CD4-positive, CD25-positive, alpha-beta regulatory T cell (primary cell): ENCODE results near the gene TUBGCP5. TPM values are rescaled to one million over a fixed set of nuclear protein-coding genes. Genes with fewer than 3 reads are reported as not detected.

ENCODE experiments used
- ATAC-seq, 2 donors: fragments of 150-1000 bp; cut with Tn5 transposase; one replicate each; pipeline ENCODE4 v1.10.0; 2021; ENCODE audit warnings: low read depth in 2 of 2, moderate number of reproducible peaks in 2 of 2, moderate library complexity in 1 of 2
- DNase-seq, 3 donors: peaks; one replicate each; pipeline versions ENCODE4 v3.0.0 to v3.0.0-alpha.2; 2012 to 2022; ENCODE audit warnings: mixed read lengths in 1 of 3
- H3K27ac ChIP-seq: one replicate; pipeline ENCODE4 v1.7.0; 2013; ENCODE audit warnings: mild to moderate bottlenecking, low read length; ENCODE audit not compliant: insufficient read depth, poor library complexity, severe bottlenecking
- H3K27me3 ChIP-seq: one replicate; pipeline ENCODE4 v1.7.0; 2013; ENCODE audit warnings: low read length; ENCODE audit not compliant: control insufficient read depth, insufficient read depth
- H3K36me3 ChIP-seq: one replicate; pipeline ENCODE4 v1.7.0; 2013; ENCODE audit warnings: mild to moderate bottlenecking, low read length, moderate library complexity; ENCODE audit not compliant: control insufficient read depth, insufficient read depth
- H3K4me1 ChIP-seq: 2 replicates; pipeline ENCODE4 v1.7.0; 2013; ENCODE audit warnings: mild to moderate bottlenecking, low read length; ENCODE audit not compliant: insufficient read depth, control insufficient read depth, poor library complexity, severe bottlenecking
- H3K4me3 ChIP-seq: one replicate; pipeline ENCODE4 v1.7.0; 2013; ENCODE audit warnings: low read depth, mild to moderate bottlenecking, low read length, moderate library complexity
- H3K9me3 ChIP-seq, 2 experiments: 1 replicate in 1 of 2; 2 replicates in 1 of 2; pipeline ENCODE4 v1.7.0; 2013; ENCODE audit warnings: low read length in 2 of 2, mild to moderate bottlenecking in 1 of 2, moderate library complexity in 1 of 2; ENCODE audit not compliant: control insufficient read depth in 2 of 2
- H3K27ac Mint-ChIP-seq, 3 donors: one replicate each; pipeline ENCODE4 v1.8.0; 2020 to 2022; ENCODE audit warnings: mild to moderate bottlenecking in 3 of 3, mixed read lengths in 3 of 3, moderate library complexity in 2 of 3
- H3K27me3 Mint-ChIP-seq: one replicate; pipeline ENCODE4 v1.8.0; 2022; ENCODE audit warnings: mild to moderate bottlenecking, mixed read lengths
- H3K36me3 Mint-ChIP-seq: one replicate; pipeline ENCODE4 v1.8.0; 2020; ENCODE audit warnings: mixed read lengths
- H3K4me1 Mint-ChIP-seq, 4 donors: one replicate each; pipeline ENCODE4 v1.8.0; 2020 to 2022; ENCODE audit warnings: mixed read lengths in 4 of 4, mild to moderate bottlenecking in 1 of 4
- H3K4me3 Mint-ChIP-seq, 4 donors: one replicate each; pipeline ENCODE4 v1.8.0; 2020 to 2022; ENCODE audit warnings: mild to moderate bottlenecking in 4 of 4, mixed read lengths in 4 of 4, moderate library complexity in 3 of 4
- H3K9me3 Mint-ChIP-seq, 7 donors: one replicate each; pipeline ENCODE4 v1.8.0; 2020 to 2022; ENCODE audit warnings: mixed read lengths in 7 of 7, mild to moderate bottlenecking in 3 of 7, moderate library complexity in 2 of 7
- polyA plus RNA-seq, 4 donors: library from polyadenylated mRNA; unstranded; fragments of 300-500 nt; fragmentation: Illumina TruSeq; gene quantifications; one replicate each; pipeline ENCODE4 v1.2.3, GENCODE V29; 2021
- total RNA-seq: library from RNA; stranded (reverse); gene quantifications from one replicate; pipeline ENCODE4 v1.2.3, GENCODE V29; 2022

The TUBGCP5 gene
- total and polyA plus RNA-seq, 5 donors from 2014 or later: 5.0 to 20.2 (median 8.4) TPM

GRCh38 chr15:22954798-22955543, 84.4 kb downstream of the TUBGCP5 start:
- no peaks in the 10 kb centered on the region for H3K9me3 Mint-ChIP-seq
- Histone ChIP-seq H3K27me3 (no peaks in the 10 kb centered on the region), H3K36me3 (no peaks in the 10 kb centered on the region), H3K4me3 (no peak overlapping the region), H3K9me3 (no peaks in the 10 kb centered on the region), H3K27ac (no peak overlapping the region), H3K4me1 (no peaks in the 10 kb centered on the region)
- H3K4me3 Mint-ChIP-seq: no peak overlapping the region
- peaks cover 0 to 3% (median 0%) of the 10 kb centered on the region in 4 donors for H3K4me1 Mint-ChIP-seq
- H3K27ac Mint-ChIP-seq: no peak overlapping the region
- ATAC-seq (no peak), DNase-seq (no peak)
- H3K27me3 Mint-ChIP-seq: no peaks in the 10 kb centered on the region
- H3K36me3 Mint-ChIP-seq: no peaks in the 10 kb centered on the region

- H3K4me1 Mint-ChIP-seq: peaks cover 0 to 3% (median 0%) of the 10 kb centered on the region in 4 donors
- no peaks in the 10 kb centered on the region for H3K36me3 Mint-ChIP-seq
- no peaks in the 10 kb centered on the region for H3K4me1 ChIP-seq
- no peaks in the 10 kb centered on the region for H3K9me3 Mint-ChIP-seq
- DNase-seq (no peak), ATAC-seq (no peak)
- H3K9me3 ChIP-seq: no peaks in the 10 kb centered on the region
- H3K27ac Mint-ChIP-seq: no peak overlapping the region
- H3K36me3 ChIP-seq: no peaks in the 10 kb centered on the region
- H3K27me3 Mint-ChIP-seq: no peaks in the 10 kb centered on the region
- H3K27me3 ChIP-seq: no peaks in the 10 kb centered on the region
- no peak overlapping the region for H3K4me3 ChIP-seq
- no peak overlapping the region for H3K27ac ChIP-seq
- no peak overlapping the region for H3K4me3 Mint-ChIP-seq
Measured at GRCh38 chr15:22954326-22954725, 85.0 kb downstream of the TUBGCP5 start.

- Histone ChIP-seq H3K4me1 (no peaks in the 10 kb centered on the region), H3K27me3 (no peaks in the 10 kb centered on the region), H3K9me3 (no peaks in the 10 kb centered on the region), H3K36me3 (no peaks in the 10 kb centered on the region), H3K4me3 (no peak overlapping the region), H3K27ac (no peak overlapping the region)
- H3K9me3 Mint-ChIP-seq: no peaks in the 10 kb centered on the region
- peak overlapping the region in 1 of 4 donors; percentile 27 for H3K4me3 Mint-ChIP-seq
- peak overlapping the region in 1 of 3 donors; percentile 44 for H3K27ac Mint-ChIP-seq
- H3K36me3 Mint-ChIP-seq: no peaks in the 10 kb centered on the region
- ATAC-seq (no peak), DNase-seq (no peak)
- H3K4me1 Mint-ChIP-seq: peaks cover 0 to 6% (median 3%) of the 10 kb centered on the region in 4 donors
- H3K27me3 Mint-ChIP-seq: no peaks in the 10 kb centered on the region
Measured at GRCh38 chr15:22952796-22953579, 86.4 kb downstream of the TUBGCP5 start.

GRCh38 chr15:22951381-22952280, 87.7 kb downstream of the TUBGCP5 start:
- no peak for ATAC-seq
- no peak for DNase-seq
- Mint-ChIP-seq H3K27ac (no peak overlapping the region), H3K27me3 (peaks cover 5% of the 10 kb centered on the region), H3K4me1 (peaks cover 0 to 6% (median 3%) of the 10 kb centered on the region in 4 donors), H3K9me3 (no peaks in the 10 kb centered on the region), H3K36me3 (no peaks in the 10 kb centered on the region), H3K4me3 (no peak overlapping the region)
- H3K27ac ChIP-seq: no peak overlapping the region
- no peaks in the 10 kb centered on the region for H3K36me3 ChIP-seq
- H3K4me3 ChIP-seq: no peak overlapping the region
- H3K27me3 ChIP-seq: no peaks in the 10 kb centered on the region
- H3K4me1 ChIP-seq: no peaks in the 10 kb centered on the region
- H3K9me3 ChIP-seq: no peaks in the 10 kb centered on the region

- Histone ChIP-seq H3K27me3 (no peaks in the 10 kb centered on the region), H3K27ac (no peak overlapping the region), H3K4me1 (no peaks in the 10 kb centered on the region), H3K36me3 (no peaks in the 10 kb centered on the region), H3K9me3 (no peaks in the 10 kb centered on the region), H3K4me3 (no peak overlapping the region)
- Mint-ChIP-seq H3K36me3 (no peaks in the 10 kb centered on the region), H3K27ac (peak overlapping the region in 1 of 3 donors; percentile 40), H3K27me3 (peaks cover 6% of the 10 kb centered on the region), H3K9me3 (no peaks in the 10 kb centered on the region), H3K4me3 (no peak overlapping the region), H3K4me1 (peaks cover 0 to 6% (median 3%) of the 10 kb centered on the region in 4 donors)
- ATAC-seq: no peak
- DNase-seq: no peak
Measured at GRCh38 chr15:22951031-22951380, 88.4 kb downstream of the TUBGCP5 start.

- H3K9me3 ChIP-seq: no peaks in the 10 kb centered on the region
- H3K27me3 Mint-ChIP-seq: peaks cover 6% of the 10 kb centered on the region
- H3K27ac ChIP-seq: no peak overlapping the region
- ATAC-seq: no peak
- H3K27ac Mint-ChIP-seq: peak overlapping the region in 1 of 3 donors; percentile 40
- no peaks in the 10 kb centered on the region for H3K27me3 ChIP-seq
- H3K36me3 Mint-ChIP-seq: no peaks in the 10 kb centered on the region
- no peaks in the 10 kb centered on the region for H3K4me1 ChIP-seq
- no peak overlapping the region for H3K4me3 Mint-ChIP-seq
- DNase-seq: no peak
- no peaks in the 10 kb centered on the region for H3K9me3 Mint-ChIP-seq
- no peak overlapping the region for H3K4me3 ChIP-seq
- no peaks in the 10 kb centered on the region for H3K36me3 ChIP-seq
- peaks cover 0 to 6% (median 3%) of the 10 kb centered on the region in 4 donors for H3K4me1 Mint-ChIP-seq
Measured at GRCh38 chr15:22950256-22950990, 88.9 kb downstream of the TUBGCP5 start.
